PFSK-1 (cell line): ENCODE data around the gene CFLAR.

Source experiments
- FOXP2 ChIP-seq: optimal IDR thresholded peaks from 2 replicates; pipeline ENCODE3; 2011; ENCODE audit warnings: borderline replicate concordance, control low read depth, inconsistent platforms; ENCODE audit not compliant: insufficient read depth; ENCODE audit errors: extremely low read length, extremely low read depth
- POLR2AphosphoS5 ChIP-seq: IDR thresholded peaks from 2 replicates; pipeline ENCODE4 v1.6.1; 2012; ENCODE audit warnings: low read depth, mild to moderate bottlenecking, control low read depth, low read length, moderate library complexity
- SIN3A ChIP-seq: IDR thresholded peaks from 2 replicates; pipeline ENCODE4 v1.6.1; 2012; ENCODE audit warnings: mild to moderate bottlenecking, low read length, moderate library complexity, borderline replicate concordance; ENCODE audit not compliant: insufficient read depth
- TAF1 ChIP-seq: IDR thresholded peaks from 2 replicates; pipeline ENCODE4 v1.6.1; 2012; ENCODE audit warnings: low read length, control low read depth, borderline replicate concordance; ENCODE audit not compliant: insufficient read depth
- TF ChIP-seq, protein P1 (sequence below), 2 experiments: IDR thresholded peaks; 2 replicates each; pipeline versions ENCODE4 v1.6.1 to v1.8.0; 2011 to 2012; ENCODE audit warnings: low read depth in 2 of 2, low read length in 2 of 2, control low read depth in 1 of 2, inconsistent platforms in 1 of 2, mild to moderate bottlenecking in 1 of 2, moderate library complexity in 1 of 2; ENCODE audit not compliant: insufficient read depth in 1 of 2

DNA sequence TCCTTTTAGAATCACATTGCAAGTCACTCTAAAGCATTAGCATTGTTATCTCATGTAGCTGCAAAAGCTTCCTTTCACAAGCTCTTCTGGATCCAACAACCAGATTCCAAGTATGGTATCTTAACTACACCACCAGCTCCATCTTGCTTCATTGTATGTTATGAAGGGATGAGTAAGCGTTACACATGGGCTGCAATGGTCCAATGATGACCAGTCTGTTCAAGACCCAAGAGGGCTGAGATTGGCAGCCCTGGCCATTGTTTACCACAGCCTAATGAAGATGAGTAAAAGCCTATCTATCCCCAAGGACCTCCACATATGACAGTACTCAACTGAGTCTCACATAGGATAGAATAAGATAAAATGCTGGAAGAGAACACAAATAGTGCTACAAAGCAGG is 6.3 kb downstream of the CFLAR start:
- TF ChIP-seq, protein P1, sequence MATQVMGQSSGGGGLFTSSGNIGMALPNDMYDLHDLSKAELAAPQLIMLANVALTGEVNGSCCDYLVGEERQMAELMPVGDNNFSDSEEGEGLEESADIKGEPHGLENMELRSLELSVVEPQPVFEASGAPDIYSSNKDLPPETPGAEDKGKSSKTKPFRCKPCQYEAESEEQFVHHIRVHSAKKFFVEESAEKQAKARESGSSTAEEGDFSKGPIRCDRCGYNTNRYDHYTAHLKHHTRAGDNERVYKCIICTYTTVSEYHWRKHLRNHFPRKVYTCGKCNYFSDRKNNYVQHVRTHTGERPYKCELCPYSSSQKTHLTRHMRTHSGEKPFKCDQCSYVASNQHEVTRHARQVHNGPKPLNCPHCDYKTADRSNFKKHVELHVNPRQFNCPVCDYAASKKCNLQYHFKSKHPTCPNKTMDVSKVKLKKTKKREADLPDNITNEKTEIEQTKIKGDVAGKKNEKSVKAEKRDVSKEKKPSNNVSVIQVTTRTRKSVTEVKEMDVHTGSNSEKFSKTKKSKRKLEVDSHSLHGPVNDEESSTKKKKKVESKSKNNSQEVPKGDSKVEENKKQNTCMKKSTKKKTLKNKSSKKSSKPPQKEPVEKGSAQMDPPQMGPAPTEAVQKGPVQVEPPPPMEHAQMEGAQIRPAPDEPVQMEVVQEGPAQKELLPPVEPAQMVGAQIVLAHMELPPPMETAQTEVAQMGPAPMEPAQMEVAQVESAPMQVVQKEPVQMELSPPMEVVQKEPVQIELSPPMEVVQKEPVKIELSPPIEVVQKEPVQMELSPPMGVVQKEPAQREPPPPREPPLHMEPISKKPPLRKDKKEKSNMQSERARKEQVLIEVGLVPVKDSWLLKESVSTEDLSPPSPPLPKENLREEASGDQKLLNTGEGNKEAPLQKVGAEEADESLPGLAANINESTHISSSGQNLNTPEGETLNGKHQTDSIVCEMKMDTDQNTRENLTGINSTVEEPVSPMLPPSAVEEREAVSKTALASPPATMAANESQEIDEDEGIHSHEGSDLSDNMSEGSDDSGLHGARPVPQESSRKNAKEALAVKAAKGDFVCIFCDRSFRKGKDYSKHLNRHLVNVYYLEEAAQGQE (IDR thresholded peaks at IDR 0.05; ENCODE audit: insufficient read depth in 1 of 2, low read depth in 2 of 2, low read length in 2 of 2) = no peak
- TF ChIP-seq TAF1 (no peak), POLR2AphosphoS5 (no peak), SIN3A (no peak), FOXP2 (no peak)
